Tracheal epithelial cell (primary cell): ENCODE data around the gene NOL4L. TPM values are rescaled to one million over a fixed set of nuclear protein-coding genes. Genes with fewer than 3 reads are reported as not detected.

Experiments used
- total RNA-seq: library from RNA; depleted of rRNA; stranded (reverse); fragments of >200 nt; gene quantifications from 2 replicates; pipeline ENCODE4 v1.2.1, GENCODE V29; 2014

NOL4L gene
- 2.6 and 3.6 TPM in 2 replicates for total RNA-seq

GRCh38 chr20:32585011-32585585 is at the start of gene NOL4L:
Gene NOL4L (minus strand): TSS chr20:32585333. CDS start chr20:32584890, 443 bp downstream.

Other genes with a start within 250 kb of the NOL4L start
- 18.8 and 20.5 TPM in 2 replicates for gene ASXL1, start 227.0 kb downstream of the NOL4L start, total RNA-seq
- under 0.01 TPM in 1 of 2 replicates, not detected in the other for gene C20orf203, start 88.6 kb upstream of the NOL4L start, total RNA-seq
- gene COMMD7, start 158.1 kb upstream of the NOL4L start, total RNA-seq, result 15.1 and 21.2 TPM in 2 replicates
- 1.1 and 1.9 TPM in 2 replicates for gene DNMT3B, start 177.1 kb upstream of the NOL4L start, total RNA-seq
- gene MAPRE1, start 234.6 kb upstream of the NOL4L start, total RNA-seq, result 74.0 and 98.1 TPM in 2 replicates